Cortex of kidney (tissue), 1 donor: ENCODE results near the gene TNS1.

Experiments
- DNase-seq: peaks from one replicate; lab custom pipeline; 2025; lab: John Stamatoyannopoulos, UW

TNS1 gene

DNA sequence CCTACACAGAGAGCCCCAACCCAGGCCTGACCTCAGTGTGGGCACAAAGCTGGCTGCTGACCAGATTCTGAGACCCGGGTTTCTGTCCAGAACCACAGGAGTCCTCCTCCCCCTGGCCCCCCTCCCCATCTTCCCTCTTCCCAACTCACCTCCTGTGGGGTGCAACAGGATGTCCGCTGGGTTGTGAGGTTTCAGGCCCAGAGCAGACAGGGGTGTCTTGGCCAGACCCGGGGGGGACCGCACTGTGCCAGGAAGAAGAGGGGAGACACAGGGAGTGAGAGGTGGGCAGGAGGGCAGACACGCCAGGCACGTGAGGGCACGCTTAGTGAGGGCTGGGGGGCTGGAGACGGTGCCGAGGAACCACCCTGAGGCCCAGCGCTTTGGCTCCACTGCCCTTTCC is 171.5 kb downstream of the TNS1 start:
- DNase-seq: no peak

DNA sequence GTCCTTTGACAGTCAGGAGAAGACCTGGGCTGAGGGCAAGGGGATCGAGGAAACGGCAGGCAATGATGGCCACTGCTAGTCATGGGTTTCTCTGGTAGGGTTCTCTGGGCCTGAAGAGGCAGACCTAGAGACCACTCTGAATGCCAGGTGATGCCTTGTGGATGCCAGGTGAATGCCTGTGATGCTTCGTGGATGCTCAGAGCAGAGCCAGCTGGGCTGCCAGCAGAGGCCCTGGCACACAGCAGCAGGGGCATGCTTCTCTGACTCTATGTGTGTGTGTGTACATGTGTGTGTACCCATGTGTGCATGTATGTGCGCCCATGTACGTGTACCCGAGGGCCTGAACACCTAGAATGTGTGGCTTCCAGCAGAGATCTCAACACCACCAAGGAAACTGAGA is 172.0 kb downstream of the TNS1 start:
- no peak for DNase-seq

DNA sequence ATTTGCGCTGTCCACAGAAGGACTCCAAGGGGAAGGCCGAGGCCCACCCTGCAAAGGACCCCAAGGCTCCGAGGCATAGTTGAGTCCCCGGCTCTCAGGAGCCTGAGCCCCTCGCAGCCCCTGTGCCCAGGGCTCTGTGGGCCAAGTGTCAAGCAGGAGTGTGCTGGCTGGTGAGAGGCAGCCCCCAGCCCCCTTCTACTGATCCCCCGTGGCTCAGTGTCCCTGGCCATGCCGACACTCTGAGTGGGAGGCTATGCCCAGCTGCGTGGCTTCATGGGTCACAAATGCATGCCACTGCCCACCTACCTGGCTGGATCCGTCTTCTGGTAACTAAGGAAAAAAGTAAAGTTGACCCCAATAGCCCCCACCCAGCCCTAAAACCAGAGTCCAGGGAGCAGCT is 172.7 kb downstream of the TNS1 start:
- DNase-seq: no peak

DNA sequence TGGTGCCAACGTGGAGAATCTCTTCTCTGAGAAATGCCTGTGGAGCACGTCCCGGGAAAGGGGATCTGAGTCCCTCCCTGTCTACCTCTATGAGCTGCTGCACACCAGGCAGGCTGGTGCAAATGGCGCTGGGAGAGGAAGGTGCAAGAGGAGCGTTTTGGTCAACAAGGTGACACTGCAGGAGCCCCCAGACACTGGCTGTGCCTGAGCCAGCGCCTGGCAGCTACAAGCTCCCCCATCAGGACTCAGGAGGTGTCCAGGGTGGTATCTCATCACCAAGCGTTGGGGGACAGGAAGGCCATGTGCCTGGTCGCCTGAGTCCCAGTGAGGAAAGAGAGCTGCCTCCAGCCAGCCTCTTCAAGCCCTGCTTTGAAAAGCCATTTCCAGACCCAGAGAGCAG is 173.4 kb downstream of the TNS1 start:
- no peak for DNase-seq

DNA sequence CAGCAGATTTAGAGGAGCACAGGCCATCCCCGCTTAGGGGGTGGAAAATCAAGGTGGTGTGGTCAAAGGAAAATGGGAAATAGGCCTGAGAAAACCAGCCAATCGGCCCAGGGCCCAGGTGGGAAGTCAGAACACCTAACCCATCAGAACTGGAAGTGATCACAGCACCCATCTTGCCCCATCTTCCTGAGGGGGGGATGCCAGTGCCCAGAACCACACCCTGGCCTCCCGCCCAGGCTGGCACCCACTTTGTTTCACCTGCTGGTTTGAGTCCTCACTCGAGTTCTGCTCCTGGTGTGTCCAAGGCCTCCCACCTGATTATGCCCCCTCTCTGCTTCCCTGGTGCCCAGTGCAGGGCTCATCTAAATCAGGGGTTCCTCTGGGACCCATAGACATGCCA is 174.5 kb downstream of the TNS1 start:
- DNase-seq: no peak

DNA sequence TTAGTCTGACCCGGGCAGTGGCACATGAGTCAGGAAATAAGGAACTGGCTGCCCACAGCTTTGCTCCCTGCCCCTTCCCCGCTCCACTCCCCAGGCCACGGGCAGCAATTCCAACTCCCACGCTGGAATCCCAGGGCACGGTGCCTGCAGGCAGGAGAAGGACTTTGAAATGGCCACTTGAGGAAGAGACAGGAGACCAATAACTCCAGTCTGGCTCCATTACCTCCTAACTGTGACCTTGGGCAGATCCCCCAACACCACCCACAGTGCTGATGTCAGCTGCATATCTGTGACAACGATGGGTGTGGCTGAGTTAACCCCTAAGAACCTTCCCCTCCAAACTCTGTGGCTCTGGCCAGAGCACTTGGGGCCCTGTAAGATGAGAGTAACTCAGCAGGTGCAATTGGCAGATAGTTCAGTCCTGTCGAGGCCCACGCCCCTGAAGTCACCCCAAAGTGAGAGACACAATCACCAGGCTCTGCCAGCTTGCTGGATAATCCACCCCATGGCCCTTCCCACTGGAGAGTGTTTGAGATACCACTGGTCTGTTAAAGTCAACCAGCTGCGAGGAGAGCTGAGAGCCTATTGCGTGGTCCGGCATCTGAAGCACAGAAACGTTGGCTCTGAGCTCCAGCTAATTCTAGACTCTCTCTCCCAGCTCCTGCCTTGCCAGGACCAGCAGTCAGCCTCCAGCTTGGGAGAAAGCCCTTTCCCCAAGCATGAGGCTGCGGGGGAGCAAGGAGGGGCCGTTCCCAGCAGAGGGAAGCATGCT is 175.2 kb downstream of the TNS1 start:
- DNase-seq: no peak

DNA sequence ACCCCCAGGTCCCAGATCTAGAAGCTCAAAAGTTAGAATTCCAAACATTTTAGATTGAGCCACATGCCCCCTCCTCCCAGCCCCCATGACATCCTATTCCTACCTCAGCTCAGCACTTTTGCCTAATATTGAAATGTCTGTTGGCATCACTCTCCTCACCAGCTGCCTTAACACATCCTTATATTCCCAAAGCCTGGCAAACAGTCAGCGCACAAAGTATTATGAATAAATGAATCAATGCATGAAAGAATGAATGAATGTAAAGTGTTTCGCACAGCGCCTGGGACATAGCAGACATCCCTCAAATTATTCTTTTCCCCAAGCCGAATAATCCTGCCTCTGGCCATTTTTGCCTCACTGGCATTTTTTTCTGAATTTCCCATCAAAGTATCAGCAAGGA is 175.8 kb downstream of the TNS1 start:
- no peak for DNase-seq

DNA sequence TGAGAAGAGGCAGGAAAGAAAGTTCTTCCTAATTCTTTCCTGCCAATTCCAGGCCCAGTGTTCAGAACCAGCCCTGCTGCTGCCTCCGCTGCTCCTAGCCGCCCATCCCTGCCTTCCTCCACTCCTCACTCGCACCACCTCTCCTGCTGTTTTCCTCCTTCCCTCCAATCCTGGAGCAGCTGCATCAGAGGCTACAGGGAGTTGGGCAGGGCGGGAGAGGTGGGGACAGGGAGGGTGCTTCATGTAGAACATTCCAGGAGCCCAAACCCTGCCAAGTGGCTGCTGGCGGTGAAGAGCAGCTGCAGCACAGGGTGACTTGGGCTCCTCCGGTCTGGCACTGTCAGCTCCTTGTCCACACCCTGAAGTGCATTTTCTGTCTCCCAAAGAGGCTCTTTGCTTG is 176.3 kb downstream of the TNS1 start:
- DNase-seq: no peak

DNA sequence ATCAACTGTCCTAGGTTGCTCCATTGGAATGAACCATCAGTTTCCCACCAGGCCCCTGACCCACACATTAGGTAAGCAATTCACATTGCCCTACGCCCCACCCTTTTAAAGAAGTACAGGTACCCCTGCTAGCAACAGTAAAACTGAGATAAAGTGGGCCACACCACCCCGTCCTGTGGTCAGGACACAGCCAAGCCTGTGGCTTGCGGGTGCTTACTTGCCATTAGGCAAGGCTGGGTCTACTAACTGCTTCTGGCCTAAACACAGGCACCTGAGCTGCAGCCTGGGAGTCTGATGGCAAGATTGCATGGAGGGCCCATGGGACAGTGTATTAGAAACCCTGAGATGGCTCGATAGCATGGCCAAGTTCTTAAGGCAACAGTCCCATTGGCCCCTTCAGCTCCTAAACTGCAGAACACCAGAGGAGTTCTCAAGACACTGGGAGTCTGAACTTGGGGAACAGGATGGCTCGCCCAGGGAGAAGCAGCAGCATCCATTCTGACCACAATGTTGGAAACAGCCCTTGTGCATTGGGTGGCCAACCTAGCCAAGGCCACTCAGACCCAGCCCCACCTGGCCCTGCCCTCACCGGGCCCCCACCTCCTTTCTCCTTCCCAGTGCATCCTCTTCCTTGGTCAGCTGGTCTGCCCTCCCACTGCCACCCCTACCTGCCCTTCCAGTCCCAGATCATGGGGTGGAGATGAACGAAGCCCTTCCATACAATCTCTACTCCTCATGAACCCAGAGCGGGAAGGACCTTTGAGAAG is 177.1 kb downstream of the TNS1 start:
- no peak for DNase-seq

DNA sequence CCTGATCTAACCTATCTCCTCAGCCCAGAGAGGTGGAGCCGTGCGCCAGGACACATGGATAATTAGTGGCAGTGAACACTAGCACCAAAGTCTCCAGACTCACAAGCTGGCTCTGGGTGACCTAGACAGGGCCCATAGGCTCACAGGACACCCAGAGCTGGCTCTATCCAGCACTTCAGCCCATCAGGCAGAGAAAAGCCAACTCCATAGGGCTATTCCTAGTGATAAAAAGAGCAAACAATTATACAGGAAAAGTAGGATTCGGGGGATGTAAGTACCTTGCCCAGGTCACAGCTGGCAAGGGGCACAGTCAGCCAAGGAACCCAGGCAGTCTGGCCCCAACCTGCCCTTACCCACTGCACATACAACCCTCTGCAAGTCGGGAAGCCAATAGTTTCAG is 178.6 kb downstream of the TNS1 start:
- DNase-seq: no peak

DNA sequence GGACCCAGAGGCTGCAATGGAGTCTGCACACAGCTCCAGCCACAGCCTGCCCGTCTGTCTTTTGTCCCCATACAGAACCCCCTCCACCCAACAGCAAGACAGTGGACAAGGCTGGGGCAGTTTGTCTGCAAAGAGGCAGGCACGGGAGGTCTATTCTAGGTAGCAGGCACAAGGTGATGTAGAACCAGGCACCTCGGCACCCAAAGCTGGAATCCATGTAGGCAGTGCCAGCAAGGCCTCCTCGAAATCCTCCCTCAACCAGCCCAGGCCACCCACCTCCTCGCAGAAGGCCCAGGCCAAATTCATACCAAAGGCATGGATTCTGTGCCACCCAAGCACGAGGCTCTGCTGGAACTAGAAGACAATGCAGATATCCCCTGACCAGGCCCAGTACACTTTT is 179.2 kb downstream of the TNS1 start:
- DNase-seq: no peak

DNA sequence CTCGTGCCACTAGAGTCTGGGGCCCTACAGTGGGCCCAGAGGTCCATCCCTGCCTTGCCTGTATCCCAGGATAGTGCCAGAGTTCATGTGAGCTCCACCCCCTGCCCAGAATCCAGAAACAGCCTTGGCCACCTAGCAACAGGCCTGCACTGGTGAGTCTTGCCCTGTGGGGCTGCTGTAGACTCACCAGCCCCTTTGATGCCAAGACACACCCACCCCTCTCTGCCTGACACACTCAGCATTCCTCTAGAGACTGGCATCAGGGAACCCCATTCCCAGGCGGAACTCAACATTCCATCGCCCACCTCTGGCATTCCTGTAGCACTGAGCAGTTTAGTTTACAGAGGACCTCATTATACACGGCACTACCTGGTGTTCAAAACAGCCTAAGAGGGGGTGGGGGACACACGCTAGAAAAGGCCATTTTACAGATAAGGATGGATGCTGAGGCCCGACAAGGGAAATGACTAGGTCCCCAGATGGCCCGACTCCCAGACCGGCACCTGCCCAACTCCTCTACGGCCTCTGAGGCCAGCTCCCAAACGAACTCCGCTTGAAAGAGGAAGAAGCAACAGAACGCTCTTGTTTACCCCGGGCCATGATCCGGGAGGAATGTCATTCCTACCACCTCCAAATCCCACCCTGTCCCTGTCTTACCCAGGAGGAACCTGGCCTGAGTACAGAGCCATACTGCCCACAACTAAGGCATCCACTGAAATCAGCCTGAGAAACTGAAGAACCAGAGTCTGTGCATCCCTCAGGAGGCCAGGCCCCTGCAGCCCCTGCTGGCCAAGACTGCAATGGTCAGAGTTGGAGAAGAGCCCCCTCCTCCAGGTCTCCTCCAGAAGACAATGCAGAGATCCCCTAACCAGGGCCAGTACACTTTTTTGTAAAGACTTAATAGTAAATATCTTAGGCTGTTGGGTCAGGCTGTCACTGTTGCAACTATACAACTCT is 180.2 kb downstream of the TNS1 start:
- no peak for DNase-seq

DNA sequence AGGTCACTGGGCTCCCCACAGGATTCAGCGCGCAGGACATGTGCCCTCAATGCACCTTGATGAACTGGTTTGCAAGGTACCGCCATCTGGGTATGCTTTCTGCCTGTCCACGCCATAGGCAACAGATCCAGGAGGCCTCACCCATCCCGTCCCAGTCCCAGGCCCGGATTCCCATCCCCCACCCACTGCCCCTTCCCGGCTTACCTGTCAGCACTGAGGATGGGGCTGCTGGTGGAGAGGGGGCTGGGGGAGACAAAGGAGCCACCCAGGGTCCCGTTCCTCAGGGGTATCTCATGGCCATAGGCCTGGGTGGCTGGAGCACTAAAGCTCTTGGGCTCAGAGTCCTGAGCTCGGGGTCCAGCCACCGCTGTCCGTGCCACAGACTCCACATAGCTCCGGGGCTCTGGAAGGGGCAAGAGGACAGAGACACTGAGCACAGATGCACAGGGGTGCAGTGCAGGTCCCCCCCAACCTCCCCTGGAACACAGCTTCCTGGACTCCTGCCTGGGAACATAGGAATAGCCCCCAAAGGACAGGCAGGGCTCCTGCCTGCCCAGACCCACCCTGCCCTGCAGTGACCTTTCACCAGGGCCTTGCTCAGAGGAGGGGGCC is 181.2 kb downstream of the TNS1 start:
- no peak for DNase-seq

DNA sequence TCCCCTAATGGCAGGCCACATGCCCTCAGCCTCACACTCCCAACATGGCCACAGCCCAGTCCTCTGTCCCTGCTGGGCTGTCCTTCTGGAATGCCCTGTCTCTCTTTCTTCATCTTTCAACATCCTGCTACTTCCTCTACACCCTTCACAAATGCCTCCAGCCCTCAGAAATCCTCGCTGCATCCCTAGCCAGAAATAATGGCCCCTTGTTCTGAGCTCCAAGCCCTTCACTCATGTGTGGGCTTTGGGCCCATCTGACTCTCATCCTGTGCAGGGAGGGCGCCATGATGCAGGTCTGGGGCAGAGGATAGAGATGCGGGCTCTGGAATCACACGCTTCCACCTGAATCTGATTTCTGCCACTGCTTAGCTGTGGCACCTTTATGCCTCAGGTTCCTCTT is 181.9 kb downstream of the TNS1 start:
- no peak for DNase-seq

DNA sequence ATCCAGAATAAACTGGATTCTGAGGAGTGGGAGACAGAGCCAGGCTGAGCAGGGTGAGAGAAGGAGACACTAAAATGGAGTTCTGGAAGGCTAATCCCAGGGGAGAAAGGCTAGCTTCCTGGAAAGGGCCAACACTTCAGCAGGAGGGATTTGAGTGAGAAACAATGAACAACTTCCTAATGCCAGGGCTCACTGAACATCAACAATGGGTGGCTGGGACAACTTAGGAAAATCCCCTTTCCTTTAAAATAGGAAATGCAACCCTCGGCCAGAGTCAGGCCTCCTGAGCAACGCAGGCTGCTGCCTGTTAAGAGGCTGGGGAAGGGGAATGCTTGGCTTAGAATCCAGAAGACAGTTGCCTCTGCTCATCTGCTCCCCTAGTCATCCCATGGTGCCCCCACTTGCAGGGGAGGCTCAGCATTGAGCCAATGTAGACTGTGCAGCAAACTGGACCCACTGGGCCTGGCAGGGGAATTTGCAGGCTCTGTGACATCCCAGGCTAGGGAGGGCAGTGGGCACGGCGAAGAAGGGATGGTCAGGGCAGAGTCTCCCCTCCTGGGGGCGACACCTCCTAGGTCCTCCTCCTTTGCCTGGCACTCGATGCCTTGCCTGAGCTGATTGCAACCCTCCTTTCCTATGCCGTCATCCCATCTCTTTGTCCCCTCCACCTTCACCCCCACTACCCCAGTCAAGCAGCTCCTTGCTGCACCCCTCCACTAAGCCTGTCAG is 182.5 kb downstream of the TNS1 start:
- no peak for DNase-seq

DNA sequence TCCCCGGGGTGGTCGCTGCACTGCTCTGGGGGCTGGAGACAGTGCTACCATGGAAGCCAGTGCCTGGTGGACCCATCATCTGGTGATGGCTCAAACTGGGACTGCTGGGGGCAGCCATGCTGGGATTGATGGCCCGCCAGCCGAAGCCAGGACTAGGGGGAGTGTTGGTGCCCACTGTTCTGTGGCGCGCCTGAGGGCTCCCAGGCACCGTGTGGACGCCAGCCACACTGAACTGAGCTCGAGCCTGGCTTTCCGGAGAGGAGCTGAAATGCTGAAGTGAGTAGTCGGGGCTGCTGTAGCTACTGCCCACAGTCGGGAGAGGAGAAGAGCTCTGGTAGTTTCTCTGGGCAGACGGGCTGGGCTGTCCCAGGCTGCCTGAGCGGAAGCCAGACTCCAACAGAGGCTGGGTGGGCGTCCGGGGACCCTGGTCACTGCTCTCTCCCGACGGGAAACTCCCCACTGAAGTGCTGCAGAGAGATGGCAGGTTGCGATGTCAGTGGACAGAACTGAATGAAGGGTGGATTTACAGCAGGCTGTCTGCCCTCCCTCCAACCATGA is 184.4 kb downstream of the TNS1 start:
- no peak for DNase-seq

DNA sequence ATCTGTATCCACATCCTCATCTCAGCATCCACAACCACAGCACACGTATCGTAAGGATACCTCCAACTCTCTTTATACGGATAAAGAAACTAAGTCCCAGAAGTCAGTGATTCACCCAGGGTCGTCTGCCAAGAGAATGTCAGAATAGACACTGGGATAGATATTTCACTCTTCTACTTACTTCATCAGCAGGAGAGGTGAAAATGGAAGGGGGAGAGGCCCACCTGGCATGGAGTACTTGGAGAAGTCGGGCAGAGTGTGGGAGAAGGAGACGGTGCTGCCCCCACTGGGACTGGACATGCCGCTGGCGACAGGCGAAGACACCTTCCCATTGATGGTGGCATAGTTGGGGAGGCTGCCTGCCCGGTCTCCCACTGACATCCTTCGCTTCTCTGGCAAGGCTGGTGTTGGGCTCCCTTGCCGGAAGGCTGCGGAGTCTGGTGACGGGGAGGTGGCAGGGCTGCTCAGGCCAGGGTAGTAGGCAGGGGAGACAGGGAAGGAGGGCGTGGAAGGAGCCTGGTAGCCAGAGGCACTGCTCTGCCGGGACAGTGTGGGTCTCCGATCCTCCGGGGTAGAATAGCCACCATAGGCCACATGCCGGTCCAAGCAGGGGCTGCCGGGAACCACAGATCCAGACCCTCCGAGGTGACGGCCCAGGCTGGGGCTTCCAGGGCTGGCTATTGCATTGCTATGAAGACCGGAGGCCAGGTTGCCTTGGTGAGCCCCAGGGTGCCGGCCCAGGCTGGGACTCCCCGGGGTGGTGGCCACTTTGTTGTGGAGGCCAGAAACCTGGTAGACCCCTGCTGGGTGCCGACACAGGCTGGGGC is 185.1 kb downstream of the TNS1 start:
- no peak for DNase-seq

DNA sequence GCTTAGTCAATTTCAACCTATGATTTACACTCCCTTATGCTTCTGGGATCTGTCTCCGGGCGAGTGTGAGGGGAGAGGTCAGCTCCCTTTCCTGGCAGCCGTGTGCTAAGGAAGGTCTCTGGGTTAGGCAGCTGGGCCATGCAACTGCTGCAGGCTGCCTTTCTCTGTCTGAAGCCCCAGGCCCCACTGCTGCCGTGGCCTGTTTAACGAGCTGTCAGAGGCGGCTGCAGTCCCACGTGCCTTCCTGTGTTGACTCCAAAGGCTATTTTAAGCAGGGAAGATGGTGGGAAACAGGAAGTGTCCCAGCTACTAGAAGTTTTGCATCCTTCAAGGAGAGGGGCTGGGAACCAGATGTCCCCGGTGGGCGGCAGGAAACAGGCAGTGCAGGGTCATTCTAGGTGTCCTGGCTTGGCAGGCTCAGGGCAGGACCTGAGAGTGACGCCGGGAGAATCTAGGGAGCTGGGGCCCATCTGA is 186.4 kb downstream of the TNS1 start:
- no peak for DNase-seq

DNA sequence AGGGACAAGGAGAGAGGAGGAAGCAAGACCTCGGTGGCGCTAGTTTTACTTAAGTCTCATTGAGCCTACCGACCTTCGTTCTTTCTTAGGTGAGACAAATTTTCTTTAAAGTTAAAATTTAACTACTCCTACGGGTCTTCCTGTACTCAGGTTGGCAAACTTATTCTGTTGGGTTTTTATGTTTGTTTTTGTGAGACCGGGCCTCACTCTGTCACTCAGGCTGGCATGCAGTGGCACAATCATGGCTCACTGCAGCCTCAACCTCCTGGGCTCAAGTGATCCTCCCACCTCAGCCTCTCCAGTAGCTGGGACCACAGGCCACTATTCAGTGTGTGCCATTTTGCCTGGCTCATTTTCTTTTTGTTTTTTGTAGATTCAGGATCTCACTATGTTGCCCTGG is 189.0 kb downstream of the TNS1 start:
- no peak for DNase-seq

DNA sequence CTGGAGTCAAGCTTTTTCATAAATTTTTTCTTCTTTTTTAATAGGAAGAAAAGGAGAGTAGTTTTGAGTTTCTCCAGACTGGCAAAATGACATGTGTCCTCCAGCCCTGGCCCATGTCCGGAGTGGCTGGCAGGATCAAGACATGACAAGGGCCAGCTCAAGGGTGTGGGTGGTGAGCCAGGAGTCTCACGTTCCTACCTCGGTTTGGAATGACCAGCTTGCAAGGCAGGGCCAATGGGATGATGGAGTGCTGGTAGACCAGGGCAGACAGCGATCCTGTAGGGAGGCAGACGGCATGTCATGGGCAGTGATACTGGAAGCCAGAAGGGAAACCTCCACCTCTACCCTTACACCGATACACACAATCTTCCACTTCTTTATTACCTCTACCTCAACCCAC is 190.6 kb downstream of the TNS1 start:
- DNase-seq: no peak
